Measurements from ENCODE around the gene C1orf146.
"Not testable (repeated sequence)": the region's sequence is repeated elsewhere in the genome, so short reads cannot be mapped to it uniquely, and the experiment has no call there.

C1orf146 gene

DNA sequence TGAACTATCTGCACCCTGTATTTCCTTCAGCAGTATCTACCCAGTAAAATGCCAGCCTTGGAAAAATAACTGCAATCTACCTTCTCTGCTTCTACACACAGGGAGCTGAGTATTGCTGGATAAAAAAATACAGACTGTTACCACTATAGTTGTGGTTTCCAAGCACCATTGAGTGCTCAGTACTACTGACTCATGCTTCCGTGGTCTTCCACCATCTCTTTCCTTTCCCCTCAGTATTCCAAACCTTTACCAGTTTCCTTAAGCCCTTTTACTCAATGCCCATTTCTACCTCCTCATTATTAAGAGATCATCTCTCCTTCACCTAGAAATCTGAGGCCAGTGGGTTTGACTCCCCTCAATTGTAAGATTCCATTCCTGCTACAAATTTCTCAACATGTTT lies 57.2 kb downstream of the C1orf146 start:
- DNase-seq (ENCODE audit: low read depth), result no peak

DNA sequence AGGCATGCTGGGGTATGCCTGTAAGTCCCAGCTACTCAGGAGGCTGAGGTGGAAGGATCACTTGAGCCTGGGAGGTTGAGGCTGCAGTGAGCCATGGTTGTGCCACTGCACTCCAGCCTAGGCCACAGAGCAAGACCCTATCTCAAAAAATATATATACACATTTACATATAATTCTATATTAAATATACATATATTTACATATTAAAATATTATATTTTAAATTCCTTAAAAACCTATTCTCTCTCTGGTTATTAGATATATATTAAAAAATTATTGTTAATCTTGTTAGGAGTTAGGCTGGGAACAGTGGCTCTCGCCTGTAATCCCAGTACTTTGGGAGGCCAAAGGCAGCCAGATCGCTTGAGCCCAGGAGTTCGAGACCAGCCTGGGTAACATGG lies 58.4 kb downstream of the C1orf146 start:
- no peak for DNase-seq (ENCODE audit: low read depth)

DNA sequence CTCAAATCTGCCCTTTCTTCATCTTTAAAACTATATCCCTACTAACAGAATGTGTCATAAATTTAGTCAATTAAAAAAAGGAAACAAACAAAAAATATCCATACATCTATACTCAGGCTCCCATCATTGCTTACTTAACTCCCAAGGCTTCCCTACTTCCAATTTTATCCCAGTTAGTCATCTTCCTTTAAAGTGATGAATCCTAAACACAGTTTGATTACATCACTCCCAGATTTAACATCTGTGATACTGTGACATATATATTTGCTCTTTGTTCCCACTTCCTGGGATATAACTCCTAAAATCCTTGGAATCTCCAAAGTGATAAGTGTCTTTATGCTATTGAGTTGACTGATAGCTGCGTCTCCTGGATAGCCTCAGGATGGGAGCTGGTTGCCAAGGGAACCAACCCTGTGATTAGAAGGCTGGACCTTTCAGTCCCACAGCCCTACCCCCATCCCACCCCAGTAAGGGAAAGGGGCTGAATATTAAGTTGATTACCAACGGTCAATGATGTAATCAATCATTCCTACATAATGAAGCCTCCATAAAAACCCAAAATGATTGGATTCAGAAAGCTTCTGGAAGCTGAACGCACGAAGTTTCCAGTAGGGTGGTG lies 59.5 kb downstream of the C1orf146 start:
- no peak for DNase-seq (ENCODE audit: low read depth)

DNA sequence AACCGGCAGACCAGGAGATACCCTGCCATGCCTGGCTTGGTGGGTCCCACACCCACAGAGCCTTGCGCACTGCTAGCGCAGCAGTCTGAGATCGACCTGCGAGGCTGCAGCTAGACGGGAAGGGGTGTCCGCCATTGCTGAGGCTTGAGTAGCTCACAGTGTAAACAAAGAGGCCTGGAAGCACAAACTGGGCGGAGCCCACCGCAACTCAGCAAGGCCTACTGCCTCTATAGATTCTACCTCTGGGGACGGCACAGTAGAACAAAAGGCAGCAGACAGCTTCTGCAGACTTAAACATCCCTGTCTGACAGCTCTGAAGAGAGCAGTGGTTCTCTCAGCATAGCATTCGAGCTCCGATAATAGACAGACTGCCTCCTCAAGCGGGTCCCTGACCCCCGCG lies 62.1 kb downstream of the C1orf146 start:
- DNase-seq (ENCODE audit: low read depth), result not testable (repeated sequence)

DNA sequence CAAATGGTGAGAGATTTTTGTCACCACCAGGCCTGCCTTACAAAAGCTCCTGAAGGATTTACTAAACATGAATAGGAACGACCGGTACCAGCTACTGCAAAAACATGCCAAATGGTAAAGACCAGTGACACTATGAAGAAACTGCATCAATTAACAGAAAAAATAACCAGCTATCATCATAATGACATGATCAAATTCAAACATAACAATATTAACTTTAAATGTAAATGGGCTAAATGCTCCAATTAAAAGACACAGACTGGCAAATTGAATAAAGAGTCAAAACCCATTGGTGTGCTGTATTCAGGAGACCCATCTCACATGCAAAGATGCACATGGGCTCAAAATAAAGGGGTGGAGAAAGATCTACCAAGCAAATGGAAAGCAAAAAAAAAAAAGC lies 63.7 kb downstream of the C1orf146 start:
- not testable (repeated sequence) for DNase-seq (ENCODE audit: low read depth)

DNA sequence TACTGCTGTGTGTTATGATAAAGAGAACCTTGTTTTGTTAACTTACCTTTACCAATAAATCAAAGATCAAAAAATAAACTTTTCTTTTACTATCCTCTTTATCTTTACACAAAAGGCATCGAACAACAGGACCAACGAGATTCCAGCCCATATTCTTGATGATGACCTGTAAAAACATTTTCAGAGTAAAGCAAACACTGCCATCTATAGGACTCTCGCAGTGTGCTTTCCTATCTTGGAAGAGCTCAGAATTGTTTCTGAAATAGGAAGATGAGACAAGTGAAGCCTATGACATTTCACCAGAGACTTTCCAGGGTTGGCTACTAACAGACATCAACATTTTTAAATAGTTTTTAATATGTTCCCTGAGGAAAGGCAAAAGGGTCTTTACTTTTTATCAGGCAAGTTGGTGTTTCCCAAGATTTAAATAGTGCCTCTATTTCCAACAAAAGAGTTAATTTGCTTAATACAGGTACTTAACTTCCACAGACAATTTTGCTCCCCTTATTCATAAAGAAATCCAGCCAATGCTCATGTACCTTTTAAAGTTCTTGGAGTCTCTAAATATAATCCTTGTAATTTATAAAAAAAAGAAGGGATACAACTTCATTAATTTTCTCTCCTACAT lies 73.8 kb downstream of the C1orf146 start:
- no peak for DNase-seq (ENCODE audit: low read depth)
